Prostate gland (tissue), 2 donors: ENCODE results near the gene TCHHL1.

Source experiments
- CTCF ChIP-seq, 4 experiments: fragments of 200-600 bp in 2 of 4; fragments of 450-650 bp in 2 of 4; sonication (generic) in 2 of 4; IDR thresholded peaks; 1 replicate in 3 of 4; 2 replicates in 1 of 4; pipeline ENCODE4 v1.5.1; 2016 to 2019; ENCODE audit warnings: antibody characterized with exemption in 4 of 4, mild to moderate bottlenecking in 2 of 4, moderate library complexity in 2 of 4
- POLR2A ChIP-seq: fragments of 450-650 bp; IDR thresholded peaks from one replicate; pipeline ENCODE4 v1.6.1; 2016; ENCODE audit warnings: antibody characterized with exemption, mild to moderate bottlenecking
- POLR2AphosphoS5 ChIP-seq: sonication (generic); formaldehyde crosslinking; IDR thresholded peaks from one replicate; pipeline ENCODE4 v1.6.1; 2017; ENCODE audit warnings: antibody characterized with exemption

DNA sequence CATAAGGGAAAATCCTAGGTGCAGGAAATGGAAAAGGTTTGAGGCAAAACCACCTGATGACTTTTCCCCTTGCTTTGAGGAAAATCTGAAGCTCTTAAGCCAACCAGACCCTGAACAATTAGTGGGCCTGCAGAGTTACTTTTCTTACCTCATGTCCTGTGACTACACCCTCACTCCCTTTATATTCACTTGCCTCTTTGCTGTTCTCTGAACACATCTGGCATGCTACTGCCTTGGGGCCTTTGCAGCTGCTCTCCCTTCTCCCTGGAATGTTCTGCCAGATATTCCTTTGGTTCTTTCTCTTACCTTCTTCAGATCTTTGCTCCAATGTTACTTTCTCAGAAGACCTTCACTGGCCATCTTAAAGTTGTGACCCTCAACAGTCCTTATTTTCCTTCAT is 48.4 kb upstream of the TCHHL1 start:
- no peak for TF ChIP-seq CTCF (IDR thresholded peaks at IDR 0.05)
- TF ChIP-seq POLR2AphosphoS5: no peak
- TF ChIP-seq POLR2A: no peak
